HL-60 (cell line): ENCODE data around the gene MED28.
A peak's percentile ranks its signal among the peaks of the same experiment; 100 is the strongest.

Source experiments
- DNase-seq, 2 experiments: peaks; one replicate each; pipeline ENCODE4 v3.0.0-alpha.2; 2010 to 2020; ENCODE audit warnings: low read depth in 1 of 2, low spot score in 1 of 2
- H3K27ac ChIP-seq: fragments of 250-450 bp; sonication (Bioruptor Pico); replicated peaks from 2 replicates; pipeline ENCODE4 v1.5.1; 2020; ENCODE audit warnings: mild to moderate bottlenecking, moderate library complexity
- H3K27me3 ChIP-seq: fragments of 250-450 bp; sonication (Bioruptor Pico); 2 replicates; pipeline ENCODE4 v1.5.1; 2021; ENCODE audit warnings: mild to moderate bottlenecking, moderate library complexity; ENCODE audit not compliant: insufficient read depth, poor library complexity, severe bottlenecking
- H3K4me3 ChIP-seq: replicated peaks from 2 replicates; pipeline ENCODE4 v1.5.1; 2011; ENCODE audit warnings: mild to moderate bottlenecking, control low read depth, low read length; ENCODE audit not compliant: insufficient read depth
- GABPA ChIP-seq: IDR thresholded peaks from 2 replicates; pipeline ENCODE4 v1.6.1; 2012; ENCODE audit warnings: low read depth
- POLR2AphosphoS5 ChIP-seq: IDR thresholded peaks from 2 replicates; pipeline ENCODE4 v1.6.1; 2012; ENCODE audit warnings: low read depth
- SPI1 ChIP-seq: IDR thresholded peaks from 2 replicates; pipeline ENCODE4 v1.6.1; 2012; ENCODE audit warnings: low read depth, mild to moderate bottlenecking, borderline replicate concordance
- TF ChIP-seq, protein P1 (sequence below): IDR thresholded peaks from one replicate; pipeline ENCODE4 v1.5.1; 2011; ENCODE audit warnings: low read length, control low read depth, inconsistent platforms; ENCODE audit not compliant: insufficient read depth
- TF ChIP-seq, protein P2 (sequence below): IDR thresholded peaks from 2 replicates; pipeline ENCODE4 v1.6.1; 2012; ENCODE audit warnings: low read depth; ENCODE audit not compliant: insufficient replicate concordance

MED28 gene

DNA sequence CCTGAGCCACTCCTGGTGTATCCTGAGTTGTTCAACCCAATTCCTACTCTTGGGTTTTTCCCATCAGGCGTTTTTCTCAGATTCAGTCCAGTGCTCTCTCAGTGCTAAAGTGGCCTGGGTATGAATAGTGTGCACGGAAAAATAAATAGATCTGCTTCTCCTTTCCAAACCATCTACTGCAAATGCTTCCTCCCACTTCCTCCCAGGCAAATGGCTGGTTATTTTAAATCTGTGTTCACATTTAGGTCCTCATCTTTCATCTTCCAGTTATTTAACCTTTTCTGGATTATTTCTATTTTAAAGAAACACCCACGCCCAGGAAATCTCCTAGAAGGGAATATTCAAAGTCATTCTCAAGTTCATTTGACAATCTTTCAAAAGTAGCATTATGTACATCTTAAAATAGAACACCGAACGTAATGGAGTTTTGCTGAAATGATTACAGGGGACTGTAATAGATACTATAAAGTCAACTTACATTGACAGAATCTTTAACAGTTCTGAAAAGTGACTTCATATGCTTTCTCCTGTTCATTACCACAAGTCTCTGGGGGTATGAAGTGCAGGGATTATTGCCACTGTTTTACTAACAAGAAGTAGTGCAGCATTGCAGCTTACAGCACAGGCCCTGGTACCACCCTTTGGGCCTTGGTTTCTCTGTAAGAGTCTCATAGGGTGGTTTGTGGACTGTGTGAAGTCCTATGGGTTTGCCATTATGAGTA is 66.3 kb downstream of the MED28 start:
- DNase-seq = no peak
- Histone ChIP-seq H3K27me3 (no peaks in the 10 kb centered on the region), H3K27ac (no peak overlapping the region), H3K4me3 (no peak overlapping the region)
- TF ChIP-seq GABPA = no peak
- TF ChIP-seq, protein P1, sequence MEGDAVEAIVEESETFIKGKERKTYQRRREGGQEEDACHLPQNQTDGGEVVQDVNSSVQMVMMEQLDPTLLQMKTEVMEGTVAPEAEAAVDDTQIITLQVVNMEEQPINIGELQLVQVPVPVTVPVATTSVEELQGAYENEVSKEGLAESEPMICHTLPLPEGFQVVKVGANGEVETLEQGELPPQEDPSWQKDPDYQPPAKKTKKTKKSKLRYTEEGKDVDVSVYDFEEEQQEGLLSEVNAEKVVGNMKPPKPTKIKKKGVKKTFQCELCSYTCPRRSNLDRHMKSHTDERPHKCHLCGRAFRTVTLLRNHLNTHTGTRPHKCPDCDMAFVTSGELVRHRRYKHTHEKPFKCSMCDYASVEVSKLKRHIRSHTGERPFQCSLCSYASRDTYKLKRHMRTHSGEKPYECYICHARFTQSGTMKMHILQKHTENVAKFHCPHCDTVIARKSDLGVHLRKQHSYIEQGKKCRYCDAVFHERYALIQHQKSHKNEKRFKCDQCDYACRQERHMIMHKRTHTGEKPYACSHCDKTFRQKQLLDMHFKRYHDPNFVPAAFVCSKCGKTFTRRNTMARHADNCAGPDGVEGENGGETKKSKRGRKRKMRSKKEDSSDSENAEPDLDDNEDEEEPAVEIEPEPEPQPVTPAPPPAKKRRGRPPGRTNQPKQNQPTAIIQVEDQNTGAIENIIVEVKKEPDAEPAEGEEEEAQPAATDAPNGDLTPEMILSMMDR = no peak
- peak; percentile 58; the same call in 1 of the 2 replicates for TF ChIP-seq SPI1
- TF ChIP-seq POLR2AphosphoS5 = no peak
- TF ChIP-seq, protein P2, sequence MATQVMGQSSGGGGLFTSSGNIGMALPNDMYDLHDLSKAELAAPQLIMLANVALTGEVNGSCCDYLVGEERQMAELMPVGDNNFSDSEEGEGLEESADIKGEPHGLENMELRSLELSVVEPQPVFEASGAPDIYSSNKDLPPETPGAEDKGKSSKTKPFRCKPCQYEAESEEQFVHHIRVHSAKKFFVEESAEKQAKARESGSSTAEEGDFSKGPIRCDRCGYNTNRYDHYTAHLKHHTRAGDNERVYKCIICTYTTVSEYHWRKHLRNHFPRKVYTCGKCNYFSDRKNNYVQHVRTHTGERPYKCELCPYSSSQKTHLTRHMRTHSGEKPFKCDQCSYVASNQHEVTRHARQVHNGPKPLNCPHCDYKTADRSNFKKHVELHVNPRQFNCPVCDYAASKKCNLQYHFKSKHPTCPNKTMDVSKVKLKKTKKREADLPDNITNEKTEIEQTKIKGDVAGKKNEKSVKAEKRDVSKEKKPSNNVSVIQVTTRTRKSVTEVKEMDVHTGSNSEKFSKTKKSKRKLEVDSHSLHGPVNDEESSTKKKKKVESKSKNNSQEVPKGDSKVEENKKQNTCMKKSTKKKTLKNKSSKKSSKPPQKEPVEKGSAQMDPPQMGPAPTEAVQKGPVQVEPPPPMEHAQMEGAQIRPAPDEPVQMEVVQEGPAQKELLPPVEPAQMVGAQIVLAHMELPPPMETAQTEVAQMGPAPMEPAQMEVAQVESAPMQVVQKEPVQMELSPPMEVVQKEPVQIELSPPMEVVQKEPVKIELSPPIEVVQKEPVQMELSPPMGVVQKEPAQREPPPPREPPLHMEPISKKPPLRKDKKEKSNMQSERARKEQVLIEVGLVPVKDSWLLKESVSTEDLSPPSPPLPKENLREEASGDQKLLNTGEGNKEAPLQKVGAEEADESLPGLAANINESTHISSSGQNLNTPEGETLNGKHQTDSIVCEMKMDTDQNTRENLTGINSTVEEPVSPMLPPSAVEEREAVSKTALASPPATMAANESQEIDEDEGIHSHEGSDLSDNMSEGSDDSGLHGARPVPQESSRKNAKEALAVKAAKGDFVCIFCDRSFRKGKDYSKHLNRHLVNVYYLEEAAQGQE = no peak

DNA sequence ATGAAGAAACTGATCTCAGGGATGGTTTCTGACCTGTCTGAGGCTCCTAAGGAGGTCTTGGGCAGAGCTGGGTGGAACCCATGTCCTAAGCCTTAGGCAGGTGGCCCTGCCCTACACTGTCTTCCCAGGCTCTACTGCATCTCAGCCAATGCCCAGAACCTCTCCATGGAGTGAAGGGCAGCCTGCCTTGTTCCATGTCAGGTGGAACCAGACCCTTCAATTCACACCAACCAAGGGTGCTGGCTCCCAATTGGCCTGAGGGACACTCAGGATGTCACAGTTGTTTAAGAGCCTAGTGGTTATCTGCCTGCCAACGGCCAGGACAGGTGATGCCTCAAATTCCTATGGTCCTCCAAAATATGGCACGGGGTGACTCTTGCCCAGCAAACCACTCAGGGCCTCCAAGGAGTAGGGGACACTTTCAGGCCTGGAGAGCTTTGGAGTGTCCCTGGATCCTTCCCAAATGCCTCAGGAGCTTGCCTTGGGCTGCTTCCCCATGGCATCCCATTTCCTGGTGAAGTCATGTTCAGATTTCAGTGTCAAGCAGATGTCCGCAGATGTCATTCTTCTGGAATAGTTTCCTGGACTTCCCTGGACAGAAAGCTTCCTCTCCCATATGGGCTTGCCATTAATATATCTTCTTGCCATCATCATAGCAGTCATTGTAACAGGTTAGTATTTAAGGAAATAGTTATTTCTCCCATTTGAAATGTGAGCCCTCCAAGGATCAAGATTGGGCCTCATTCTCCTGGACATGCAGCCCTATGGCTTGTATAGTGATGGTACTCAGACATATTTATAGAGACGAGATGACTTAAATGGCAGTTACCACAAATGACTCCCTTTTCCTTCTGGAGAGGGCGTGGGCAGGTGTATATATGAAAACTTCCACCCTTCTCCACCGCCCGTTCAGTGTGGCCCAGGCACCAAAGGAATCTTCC is 67.1 kb downstream of the MED28 start:
- DNase-seq = no peak
- H3K4me3 ChIP-seq = no peak overlapping the region
- TF ChIP-seq SPI1 (no peak), GABPA (no peak), POLR2AphosphoS5 (no peak)
- TF ChIP-seq, protein P2 = no peak
- TF ChIP-seq, protein P1 = no peak

DNA sequence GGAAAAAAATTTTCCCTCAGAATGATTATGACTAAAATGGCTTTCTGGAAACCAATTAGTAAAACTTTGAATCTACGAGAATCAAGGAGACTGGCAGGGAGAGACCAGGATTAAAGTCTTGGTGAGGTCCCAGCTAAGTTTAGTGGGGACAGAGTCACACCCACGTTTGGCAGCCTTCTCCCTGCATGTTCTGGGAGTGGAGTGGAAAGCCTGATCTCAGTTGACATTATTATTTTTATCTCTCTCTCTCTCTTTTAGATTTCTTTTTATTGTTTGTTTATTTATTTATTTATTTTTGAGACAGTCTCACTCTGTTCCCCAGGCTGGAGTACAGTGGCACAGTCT is 67.8 kb downstream of the MED28 start:
- TF ChIP-seq GABPA (no peak), POLR2AphosphoS5 (no peak)
- TF ChIP-seq, protein P2 = no peak
- Histone ChIP-seq H3K27ac (no peak overlapping the region), H3K4me3 (no peak overlapping the region), H3K27me3 (no peaks in the 10 kb centered on the region)
- DNase-seq = no peak

More for the DNA sequence above, 67.1 kb downstream of the MED28 start:
- Histone ChIP-seq H3K27ac (no peak overlapping the region), H3K27me3 (no peaks in the 10 kb centered on the region)
